ENCODE data around the gene RTKN2. TPM values are rescaled to one million over a fixed set of nuclear protein-coding genes. Genes with fewer than 3 reads are reported as not detected.

The RTKN2 gene
- total RNA-seq, 6 donors from 2014 or later: 47.1 to 99.5 (median 60.0) TPM

GRCh38 chr10:62149621-62150020, 119.0 kb downstream of the RTKN2 start:
- DNase-seq (no peak), ATAC-seq (ENCODE audit: low FRiP score in 2 of 2) (no peak)
- no peaks in the 10 kb centered on the region for H3K4me1 ChIP-seq
- H3K9me3 ChIP-seq: no peaks in the 10 kb centered on the region
- no peak overlapping the region for H3K27ac ChIP-seq
- no peaks in the 10 kb centered on the region for H3K36me3 ChIP-seq
- TF ChIP-seq POLR2A (IDR thresholded peaks at IDR 0.05) (no peak), CTCF (IDR thresholded peaks at IDR 0.05) (no peak), EP300 (IDR thresholded peaks at IDR 0.05) (no peak), POLR2AphosphoS5 (IDR thresholded peaks at IDR 0.05) (no peak)
- H3K27me3 ChIP-seq: no peaks in the 10 kb centered on the region
- no peak overlapping the region for H3K4me3 ChIP-seq

- H3K27ac ChIP-seq: no peak overlapping the region
- H3K4me3 ChIP-seq: no peak overlapping the region
- no peak for ATAC-seq (ENCODE audit: low FRiP score in 2 of 2)
- H3K27me3 ChIP-seq: no peaks in the 10 kb centered on the region
- TF ChIP-seq CTCF (IDR thresholded peaks at IDR 0.05) (no peak), EP300 (IDR thresholded peaks at IDR 0.05) (no peak), POLR2AphosphoS5 (IDR thresholded peaks at IDR 0.05) (no peak), POLR2A (IDR thresholded peaks at IDR 0.05) (no peak)
- peaks cover 0 to 2% (median under 1%) of the 10 kb centered on the region in 4 donors for H3K9me3 ChIP-seq
- 67 to 100% methylated on average over 3 of the region's 3 CpGs for WGBS, 2 donors
- H3K4me1 ChIP-seq: no peaks in the 10 kb centered on the region
- H3K36me3 ChIP-seq: no peaks in the 10 kb centered on the region
- DNase-seq: no peak
Observed at GRCh38 chr10:62148155-62148554, 120.5 kb downstream of the RTKN2 start.

GRCh38 chr10:62147425-62147824, 121.2 kb downstream of the RTKN2 start:
- TF ChIP-seq CTCF (IDR thresholded peaks at IDR 0.05) (no peak), EP300 (IDR thresholded peaks at IDR 0.05) (no peak), POLR2AphosphoS5 (IDR thresholded peaks at IDR 0.05) (no peak), POLR2A (IDR thresholded peaks at IDR 0.05) (no peak)
- Histone ChIP-seq H3K4me3 (no peak overlapping the region), H3K4me1 (no peaks in the 10 kb centered on the region), H3K36me3 (no peaks in the 10 kb centered on the region), H3K27ac (no peak overlapping the region), H3K27me3 (no peaks in the 10 kb centered on the region), H3K9me3 (peaks cover 0 to 5% (median 2%) of the 10 kb centered on the region in 4 donors)
- WGBS, 2 donors: 91 to 96% methylated on average over 4 of the region's 4 CpGs
- ATAC-seq (ENCODE audit: low FRiP score in 2 of 2): no peak
- no peak for DNase-seq

- H3K27ac ChIP-seq: no peak overlapping the region
- H3K4me3 ChIP-seq: no peak overlapping the region
- no peaks in the 10 kb centered on the region for H3K9me3 ChIP-seq
- TF ChIP-seq CTCF (IDR thresholded peaks at IDR 0.05) (no peak), POLR2A (IDR thresholded peaks at IDR 0.05) (no peak), EP300 (IDR thresholded peaks at IDR 0.05) (no peak), POLR2AphosphoS5 (IDR thresholded peaks at IDR 0.05) (no peak)
- 72 to 85% methylated on average over 3 of the region's 3 CpGs for whole genome bisulfite sequencing, 2 donors
- H3K4me1 ChIP-seq: no peaks in the 10 kb centered on the region
- H3K36me3 ChIP-seq: no peaks in the 10 kb centered on the region
- ATAC-seq (ENCODE audit: low FRiP score in 2 of 2) (no peak), DNase-seq (no peak)
- no peaks in the 10 kb centered on the region for H3K27me3 ChIP-seq
Observed at GRCh38 chr10:62136931-62137330, 131.7 kb downstream of the RTKN2 start.

- H3K4me3 ChIP-seq: no peak overlapping the region
- H3K36me3 ChIP-seq: no peaks in the 10 kb centered on the region
- no peaks in the 10 kb centered on the region for H3K4me1 ChIP-seq
- peaks cover 0 to 2% (median 0%) of the 10 kb centered on the region in 4 donors for H3K9me3 ChIP-seq
- H3K27ac ChIP-seq: no peak overlapping the region
- ATAC-seq (ENCODE audit: low FRiP score in 2 of 2) (no peak), DNase-seq (no peak)
- TF ChIP-seq CTCF (IDR thresholded peaks at IDR 0.05) (no peak), POLR2A (IDR thresholded peaks at IDR 0.05) (no peak), EP300 (IDR thresholded peaks at IDR 0.05) (no peak), POLR2AphosphoS5 (IDR thresholded peaks at IDR 0.05) (no peak)
- H3K27me3 ChIP-seq: no peaks in the 10 kb centered on the region
Observed at GRCh38 chr10:62133618-62134017, 135.0 kb downstream of the RTKN2 start.
